ENCODE measurements around the gene MOSPD2. TPM values are rescaled to one million over a fixed set of nuclear protein-coding genes. Genes with fewer than 3 reads are reported as not detected.

Gene MOSPD2
- total RNA-seq, result 7.8 and 14.0 TPM in 2 replicates

DNA sequence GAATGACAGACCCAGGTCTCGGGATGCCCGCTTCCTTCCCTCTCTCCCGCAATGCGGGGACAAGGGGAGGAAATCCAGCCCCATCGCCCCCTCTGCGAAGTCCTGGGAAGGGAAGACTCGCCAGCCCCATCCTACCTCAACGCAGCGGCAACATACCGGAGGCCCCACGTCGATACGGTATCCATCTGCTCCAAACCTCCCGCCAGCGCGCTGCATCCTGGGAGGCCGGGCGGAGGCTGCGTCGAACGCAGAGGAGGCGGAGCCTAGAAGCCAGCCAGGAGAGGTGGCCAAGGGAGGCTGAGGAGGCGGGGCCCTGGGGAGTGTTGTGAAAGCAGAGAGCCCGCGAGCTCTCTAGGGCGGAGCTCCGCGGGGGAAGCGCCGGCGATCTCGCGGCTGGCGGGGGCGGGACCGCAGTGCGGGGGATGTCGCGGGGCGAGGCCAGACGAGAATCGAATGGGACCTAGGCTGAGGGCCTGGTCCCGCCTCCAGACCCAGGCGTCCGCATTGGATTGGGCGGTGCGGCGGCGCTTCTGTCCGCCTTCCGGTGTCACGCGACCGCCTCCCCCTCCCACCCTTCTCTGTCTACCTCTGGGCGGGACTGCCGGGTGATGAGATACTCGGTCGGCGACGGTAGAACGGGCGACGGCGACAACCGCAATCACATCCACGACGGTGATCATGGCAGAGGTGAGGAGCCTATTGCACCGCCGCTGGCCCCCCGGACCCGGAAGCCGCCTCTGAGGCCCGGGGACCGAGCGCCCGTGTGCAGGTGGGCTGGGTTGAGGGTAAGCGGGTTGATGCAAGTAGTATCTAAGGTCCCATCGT is at the start of gene MOSPD2, which contains the start of gene FANCB:
Gene MOSPD2, plus strand, starts transcription at position 571 of the 825 bp plus-strand sequence. Its CDS starts 108 bp downstream, at position 679.
Gene FANCB, minus strand, starts transcription at position 219 of the 825 bp plus-strand sequence. CDS start 7,559 bp downstream, outside the sequence.

Other genes starting within 250 kb of the MOSPD2 start
- 4.2 and 5.1 TPM in 2 replicates for gene FANCB, start 352 bp upstream of the MOSPD2 start, total RNA-seq

Measured in bladder microvascular endothelial cell (primary cell).